AG08395 (cell line): ENCODE results near the gene LMF1.

Experiments
- DNase-seq: peaks from one replicate; pipeline ENCODE4 v3.0.0; 2012; ENCODE audit warnings: mixed read lengths, low spot score

The LMF1 gene

DNA sequence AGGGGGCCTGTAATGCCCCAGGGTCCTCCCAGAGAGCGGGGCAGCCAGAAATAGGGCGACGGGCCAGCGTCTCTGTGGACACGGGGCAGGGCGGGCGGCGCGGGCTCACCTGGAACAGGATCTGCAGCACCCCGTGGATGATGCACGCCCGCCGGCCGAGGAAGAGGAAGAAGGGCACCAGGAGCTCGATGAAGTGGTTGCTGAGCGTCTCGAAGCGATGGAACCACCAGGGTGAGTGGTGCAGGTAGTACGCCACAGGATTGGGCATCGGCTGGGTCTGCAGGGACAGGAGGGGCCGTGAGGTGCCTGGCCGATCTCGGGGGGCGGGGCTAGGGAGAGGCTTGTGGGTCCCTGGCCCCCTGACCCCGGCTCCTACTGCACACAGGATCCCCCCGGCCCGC is 91.3 kb downstream of the LMF1 start:
- DNase-seq, result no peak

DNA sequence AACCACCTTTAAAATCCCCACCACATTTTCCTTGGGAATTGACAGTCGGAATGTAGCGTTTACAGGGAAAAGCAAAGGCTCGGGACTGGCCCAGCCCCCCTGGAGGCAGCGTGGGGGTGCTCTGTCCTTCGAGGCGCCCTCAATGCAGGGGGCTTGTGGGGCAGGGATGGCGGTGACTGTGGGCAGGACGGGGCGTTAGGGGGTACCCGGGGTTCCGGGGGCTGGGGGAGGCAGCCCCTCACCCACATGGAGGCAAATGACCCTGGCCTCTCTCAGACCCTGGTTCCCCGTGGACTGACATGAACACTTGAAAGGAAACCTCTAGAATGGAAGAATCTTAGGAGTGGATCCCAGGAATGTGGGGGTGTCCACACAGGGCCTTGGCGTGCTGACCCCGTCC is 91.9 kb downstream of the LMF1 start:
- DNase-seq, result no peak

DNA sequence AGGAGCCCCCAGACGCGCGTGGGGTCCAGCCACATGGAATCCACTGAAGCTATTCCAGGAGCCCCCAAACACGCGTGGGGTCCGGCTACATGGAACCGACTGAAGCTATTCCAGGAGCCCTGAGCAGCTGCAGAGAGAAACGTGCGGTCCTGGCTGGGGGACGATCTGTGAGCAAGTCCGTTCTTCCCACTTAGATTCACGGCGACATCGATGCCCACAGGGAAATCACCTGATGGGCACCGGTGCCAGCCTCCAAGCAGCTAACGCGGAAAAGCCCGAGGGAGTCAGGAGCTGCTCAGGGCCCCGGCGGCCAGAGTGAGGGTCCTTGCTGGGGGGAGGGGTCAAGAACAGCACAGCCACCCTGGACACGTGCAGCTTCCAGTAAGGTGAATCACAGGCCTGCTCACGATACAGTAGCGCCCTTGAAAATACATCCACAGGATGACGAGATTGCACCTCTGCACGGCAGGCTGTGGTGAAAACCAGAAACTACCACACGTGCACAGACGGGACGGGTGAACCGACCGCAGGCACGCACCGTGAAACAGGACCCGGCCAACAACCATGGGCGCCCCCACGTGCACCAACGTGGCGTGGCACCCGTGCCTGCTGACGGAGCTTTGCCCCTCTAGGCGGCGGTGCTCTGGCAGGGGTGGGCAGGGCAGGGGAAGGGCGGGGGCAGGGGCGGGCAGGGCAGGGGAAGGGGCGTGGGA is 92.6 kb downstream of the LMF1 start:
- DNase-seq, result no peak

DNA sequence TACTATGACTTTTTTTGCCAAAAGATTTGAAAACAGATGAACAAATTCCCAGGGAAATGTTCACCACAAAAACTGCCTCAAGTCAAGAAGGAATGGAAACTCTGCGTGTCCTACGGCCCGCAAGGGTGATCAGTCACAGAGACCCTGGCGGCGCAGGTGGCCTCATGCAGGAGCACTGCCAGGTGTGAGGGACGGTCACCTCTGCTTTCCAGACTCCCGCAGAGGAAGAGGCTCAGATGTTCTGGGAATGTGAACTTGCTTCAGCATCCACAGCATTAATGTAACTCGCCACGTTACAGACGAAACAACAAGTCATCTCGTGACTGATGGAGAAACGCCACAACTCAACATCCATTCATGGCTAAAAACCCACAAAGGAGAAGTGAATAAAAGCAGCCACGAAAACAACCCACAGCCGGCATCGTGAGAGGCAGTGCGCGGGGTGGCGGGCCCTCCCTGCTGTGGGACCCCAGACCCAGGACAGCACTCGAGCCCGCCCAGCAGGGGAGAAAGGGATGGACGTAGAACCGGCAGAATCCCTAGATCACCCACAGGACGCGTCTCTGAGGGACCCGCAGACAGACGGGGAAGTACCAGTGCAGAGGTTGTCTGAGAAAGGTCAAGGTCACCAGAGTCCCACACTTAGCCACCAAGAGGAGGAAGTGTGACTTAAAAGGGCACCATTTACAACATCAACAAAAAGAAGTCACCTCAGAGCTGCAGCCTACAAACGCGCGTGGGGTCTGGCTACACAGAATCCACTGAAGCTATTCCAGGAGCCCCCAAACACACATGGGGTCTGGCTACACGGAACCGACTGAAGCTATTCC is 93.3 kb downstream of the LMF1 start:
- DNase-seq, result no peak

DNA sequence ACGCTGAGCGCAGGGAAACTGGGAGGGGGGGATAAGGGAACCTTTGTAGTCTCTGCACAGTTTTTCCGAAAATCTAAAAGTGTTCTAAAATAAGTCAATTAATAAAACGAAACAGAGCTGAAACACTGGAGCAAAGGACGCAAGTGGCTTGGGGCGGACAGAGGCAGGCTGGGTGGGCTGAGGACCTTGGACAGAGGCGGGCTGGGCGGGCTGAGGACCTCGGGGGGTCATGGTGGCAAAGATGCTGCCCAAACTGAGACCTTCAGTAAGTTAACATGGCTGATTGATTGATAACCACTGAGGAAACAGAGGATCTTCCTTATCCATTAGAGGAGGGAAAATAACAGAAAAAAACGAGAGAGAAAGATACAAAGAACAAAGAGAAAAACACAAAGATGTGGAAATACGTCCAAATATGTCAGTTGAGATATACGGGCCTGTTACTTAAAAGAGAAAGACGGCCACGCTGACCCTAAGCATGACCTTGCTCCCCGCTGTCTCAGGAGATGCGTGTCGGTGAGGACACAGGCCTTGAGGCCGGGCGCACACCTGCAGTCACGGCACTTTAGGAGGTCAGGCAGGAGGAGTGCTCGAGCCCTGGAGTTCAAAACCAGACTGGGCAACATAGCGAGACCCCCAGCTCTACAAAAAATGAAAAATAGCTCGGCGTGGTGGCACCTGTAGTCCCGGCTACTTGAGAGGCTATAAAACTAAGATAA is 94.1 kb downstream of the LMF1 start:
- no peak for DNase-seq

DNA sequence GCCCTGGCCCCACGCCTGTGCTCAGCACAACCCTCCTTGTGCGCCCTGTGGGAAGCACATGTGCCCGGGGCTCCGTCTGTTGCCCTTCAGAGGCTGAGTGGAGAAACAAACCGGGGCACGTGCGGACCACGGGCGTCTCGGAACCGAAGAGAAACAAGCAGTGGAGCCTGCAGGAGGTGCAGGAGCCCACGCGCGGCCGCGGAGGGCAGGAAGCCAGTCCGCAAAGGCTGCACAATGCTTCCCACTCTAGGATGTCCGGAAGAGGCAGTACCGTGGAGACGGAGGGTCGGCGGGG is 94.8 kb downstream of the LMF1 start:
- no peak for DNase-seq

DNA sequence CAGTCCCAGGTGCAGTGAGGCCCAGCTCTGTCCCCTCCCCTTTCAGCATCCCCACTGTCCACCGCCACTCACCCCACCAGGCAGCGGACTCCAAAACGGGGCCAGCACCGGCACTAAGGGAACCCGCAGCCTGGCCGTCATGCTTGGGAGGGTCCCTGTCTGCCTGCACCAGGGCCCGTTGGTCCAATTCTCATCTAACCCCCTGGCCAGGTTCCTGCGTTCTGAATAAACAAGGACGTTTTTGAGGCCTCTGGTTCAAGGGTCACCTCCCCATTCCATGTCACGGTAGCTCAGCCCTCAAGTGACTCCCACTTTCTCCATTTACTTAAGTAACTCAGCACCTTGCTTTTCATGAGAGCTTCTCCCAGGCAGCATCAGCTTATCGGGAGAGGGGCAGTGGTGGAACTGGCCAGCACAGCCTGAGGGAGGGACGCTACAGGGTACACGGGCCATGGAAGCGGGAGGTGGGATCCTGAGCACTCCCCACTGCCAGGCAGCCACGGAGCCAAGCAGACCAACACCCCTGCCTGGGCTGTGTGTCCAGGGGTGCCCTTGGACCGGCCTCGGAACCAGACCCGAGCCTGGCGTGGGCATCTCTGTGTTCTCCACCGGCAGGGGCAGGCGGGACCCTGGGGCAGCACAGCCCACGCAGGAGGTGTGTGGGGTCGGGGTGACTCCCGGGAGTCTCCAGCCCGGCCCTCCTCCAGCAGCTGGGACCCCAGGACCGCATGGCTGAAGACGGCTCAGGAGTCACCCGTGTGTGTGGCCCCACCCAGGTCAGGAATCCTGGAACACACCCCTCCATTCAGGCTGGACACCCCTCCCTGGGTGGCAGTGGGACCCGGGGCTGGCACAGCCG is 95.4 kb downstream of the LMF1 start:
- DNase-seq, result no peak

DNA sequence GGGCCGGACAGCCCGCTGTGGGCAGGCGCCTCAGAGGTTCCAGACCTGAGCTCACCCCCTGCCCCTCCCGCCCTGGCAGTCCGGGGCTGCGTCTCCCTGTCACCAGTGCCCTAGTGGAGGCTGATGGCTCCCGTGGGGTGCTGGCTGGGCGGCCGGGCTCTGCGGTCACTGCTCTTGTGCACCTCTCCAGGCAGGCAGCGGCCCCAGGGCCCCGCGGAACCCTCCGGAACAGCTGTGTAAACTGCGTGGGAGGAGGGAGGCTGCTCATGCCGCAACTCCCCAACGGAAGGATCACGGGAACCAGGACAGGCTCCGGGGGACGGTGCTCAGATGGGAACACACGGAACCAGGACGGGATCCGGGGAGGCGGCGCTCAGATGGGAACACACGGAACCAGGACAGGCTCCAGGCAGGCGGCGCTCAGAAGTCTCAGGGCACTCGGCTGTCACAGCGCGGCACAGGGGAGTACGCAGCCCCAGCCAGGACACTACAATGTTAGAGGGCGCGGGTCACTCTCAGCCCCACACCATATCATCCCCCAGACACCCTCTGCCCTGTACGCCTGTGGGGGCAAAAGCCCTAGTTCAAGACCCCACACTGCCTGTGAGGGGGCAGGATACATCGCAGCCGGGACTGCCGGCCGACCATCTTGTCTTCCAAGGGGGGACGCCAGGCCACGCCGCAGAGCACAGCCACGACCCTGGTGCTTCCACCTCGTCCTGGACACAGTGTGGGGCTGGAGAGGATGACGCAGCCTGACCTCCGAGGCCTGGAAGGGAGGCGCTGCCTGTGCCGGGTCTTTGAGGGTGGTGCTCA is 96.2 kb downstream of the LMF1 start:
- no peak for DNase-seq

DNA sequence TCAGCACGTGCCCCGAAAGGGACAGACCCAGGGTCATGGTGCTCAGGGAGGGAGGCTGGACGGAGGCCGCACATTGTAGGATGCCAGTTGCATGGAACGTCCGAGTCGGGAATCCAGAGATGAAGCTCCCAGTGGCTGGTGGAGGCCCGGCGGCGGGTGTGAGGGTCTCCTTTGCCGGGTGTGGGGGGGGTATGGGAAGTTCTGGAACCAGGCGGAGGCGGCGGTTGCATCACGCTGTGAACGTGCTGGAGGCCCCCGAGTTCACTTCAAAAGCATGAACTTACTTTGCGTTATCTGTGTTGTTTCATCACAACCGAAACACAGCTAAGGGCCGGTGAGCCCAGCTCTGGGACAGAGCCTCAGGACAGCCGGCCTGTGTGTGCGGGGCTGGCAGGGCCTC is 96.9 kb downstream of the LMF1 start:
- no peak for DNase-seq

DNA sequence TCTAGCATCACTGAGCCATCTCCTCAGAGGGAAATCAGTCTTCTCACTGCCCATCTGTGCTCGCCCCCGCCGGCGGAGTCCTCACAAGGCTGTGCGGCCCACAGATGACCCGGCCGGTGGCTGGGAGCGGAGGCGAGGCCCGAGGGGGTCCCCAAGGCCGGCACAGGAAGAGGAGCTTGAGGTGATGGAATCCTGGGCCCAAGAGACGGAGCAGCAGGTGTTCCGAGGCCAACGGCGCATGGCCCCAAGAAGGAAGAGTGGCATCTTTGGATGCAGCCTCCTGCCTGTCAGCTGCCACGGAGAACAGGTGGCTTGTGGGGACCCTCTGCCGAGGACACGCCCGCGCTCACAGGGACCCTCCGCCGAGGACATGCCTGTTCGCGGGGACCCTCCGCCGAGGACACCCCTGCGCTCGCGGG is 97.5 kb downstream of the LMF1 start:
- DNase-seq, result no peak

DNA sequence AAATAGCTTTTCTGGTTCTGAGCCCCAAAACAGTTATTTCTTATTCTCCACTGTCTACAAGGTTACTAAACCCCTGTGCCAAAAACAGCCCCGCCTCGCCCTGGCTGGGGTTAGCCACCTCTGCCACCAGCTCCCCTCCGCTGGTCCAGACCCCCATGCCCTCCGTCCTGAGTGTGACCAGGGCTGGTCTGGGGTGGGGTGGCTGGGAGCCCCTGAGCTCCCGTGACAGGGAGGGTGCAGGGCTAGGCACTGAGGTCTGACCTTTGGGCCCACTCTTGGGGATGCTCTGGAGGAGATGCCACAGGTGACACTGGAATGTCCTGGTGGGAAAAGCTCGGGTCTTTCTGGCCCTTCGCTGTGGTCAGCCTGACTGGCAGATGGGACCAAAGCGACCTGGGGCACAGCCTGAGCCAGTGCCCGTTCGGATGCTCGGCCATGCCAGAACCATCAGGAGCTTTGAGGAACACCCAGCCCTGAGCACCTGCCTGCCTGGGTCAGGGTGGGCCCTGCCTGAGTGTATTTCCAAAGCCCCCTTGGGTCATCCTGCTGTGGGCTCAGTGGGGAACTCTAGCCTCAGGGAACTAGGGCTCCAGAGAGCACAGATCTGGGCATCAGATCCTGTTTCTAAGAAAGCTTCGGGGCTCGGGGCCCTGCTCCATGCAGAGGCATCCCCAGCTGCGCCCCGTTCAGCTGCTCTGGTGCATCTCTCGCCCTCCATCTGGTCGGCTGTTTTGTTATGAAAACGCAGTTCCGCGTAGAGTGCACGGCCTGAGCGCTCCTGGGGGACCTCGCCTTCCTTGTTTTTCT is 98.1 kb downstream of the LMF1 start:
- DNase-seq, result no peak

DNA sequence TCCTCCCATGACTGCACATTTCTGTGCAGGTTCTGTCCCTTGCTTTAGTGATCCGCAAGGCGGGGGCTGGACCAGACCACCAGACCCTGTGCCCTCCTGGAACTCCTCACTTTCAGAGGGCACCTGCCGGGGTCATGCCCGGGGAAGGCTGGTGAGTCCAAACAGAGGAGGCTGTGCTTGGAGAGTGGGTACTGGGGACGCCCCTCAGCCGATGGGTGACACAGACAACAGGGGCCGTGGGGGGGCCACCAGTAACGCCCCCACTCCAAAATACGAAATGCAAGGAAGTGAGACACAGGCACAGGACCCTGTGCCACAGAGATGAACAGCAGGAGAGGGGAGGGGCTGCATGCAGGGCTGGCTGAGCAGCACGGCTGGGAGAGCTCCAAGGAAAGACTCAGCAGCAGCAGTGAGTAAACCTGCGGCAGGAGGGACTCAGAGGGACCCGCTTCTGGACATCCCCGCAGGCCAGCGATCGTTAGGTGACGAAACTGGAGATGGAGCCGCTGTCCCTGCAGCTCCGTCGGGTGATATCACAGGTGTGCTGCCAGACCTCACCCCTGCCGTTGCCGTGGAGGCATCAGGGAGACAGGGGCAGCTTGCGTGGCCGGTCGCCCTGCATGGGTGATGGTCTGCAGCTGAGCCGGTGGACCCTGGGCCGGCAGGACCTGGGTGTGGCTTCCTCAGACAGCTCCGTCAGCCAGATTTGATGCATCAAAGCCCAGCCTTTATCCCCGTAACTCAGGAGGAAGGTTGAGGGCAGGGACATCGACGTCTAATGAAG is 99.0 kb downstream of the LMF1 start:
- DNase-seq, result no peak

DNA sequence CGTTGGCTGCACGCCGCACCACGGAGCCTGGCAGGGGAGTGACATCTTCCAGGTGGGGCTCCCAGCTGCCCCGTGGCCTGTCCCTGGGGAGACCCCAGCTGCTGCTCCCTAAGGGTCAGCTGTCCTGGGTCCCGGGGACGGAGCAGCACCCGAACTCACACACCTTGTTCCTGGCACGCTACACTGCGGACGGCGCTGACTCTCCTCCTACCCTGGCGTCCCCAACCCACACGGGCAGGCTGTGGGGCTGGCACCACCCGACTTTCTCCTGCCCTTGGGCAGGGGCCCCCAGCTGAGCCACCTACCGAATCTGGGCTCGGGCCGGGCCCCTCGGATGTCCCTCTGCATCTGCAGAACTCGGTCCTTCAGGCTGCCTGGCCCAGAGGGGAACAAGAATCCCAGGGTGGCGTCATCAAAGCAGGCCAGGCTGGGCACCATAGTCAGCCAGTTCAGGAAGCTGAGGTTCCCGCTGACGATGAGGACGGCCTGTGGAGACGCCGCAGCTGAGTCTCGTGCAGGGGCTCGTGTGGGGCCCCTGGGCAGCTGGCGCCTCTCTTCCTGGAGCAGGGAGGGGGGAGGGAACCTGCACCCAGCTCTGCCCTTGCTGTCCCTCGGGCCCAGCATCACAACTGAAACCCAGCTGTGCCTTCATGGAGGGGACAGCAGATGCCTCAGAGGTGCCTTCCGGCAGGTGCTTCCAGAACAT is 99.8 kb downstream of the LMF1 start:
- no peak for DNase-seq

DNA sequence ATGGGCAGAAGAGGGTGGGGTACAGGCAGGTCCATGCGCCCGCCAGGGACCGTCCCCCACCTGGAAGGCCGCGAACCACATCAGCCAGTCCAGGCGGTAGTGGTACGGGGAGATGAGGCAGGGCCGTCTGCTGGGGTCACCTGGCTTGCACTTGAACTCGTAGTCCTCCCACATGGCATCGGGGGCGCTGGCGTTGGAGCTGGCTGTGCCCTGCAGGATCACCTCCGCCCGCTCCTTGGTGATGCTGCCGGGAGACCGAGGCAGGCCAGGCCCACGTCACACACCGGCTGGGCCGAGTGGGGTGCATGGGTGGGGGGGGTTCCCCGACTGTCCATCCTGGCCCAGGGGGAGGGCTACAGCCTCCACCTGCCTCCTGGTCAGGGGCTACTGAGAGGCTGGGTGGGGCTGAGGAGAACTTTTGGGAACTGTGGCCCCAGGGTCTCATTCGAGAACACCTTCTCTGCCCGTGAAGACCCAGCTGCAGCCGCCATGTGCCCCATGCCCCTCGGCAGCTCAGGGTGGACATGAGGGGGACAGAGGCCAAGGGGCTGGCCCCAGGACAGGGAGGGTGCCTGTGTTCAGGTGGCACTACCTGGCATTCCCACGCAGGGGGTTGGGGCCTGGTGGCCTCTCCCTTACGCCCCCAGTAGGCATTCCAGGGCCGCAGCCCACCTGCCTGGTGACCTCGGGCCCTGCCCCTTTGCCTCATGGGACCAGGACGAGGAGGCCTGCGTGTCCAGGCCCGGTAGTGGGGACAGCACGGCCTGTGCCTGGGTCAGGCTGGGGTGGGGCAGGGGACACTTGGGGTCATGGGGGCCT is 100.8 kb downstream of the LMF1 start:
- no peak for DNase-seq

DNA sequence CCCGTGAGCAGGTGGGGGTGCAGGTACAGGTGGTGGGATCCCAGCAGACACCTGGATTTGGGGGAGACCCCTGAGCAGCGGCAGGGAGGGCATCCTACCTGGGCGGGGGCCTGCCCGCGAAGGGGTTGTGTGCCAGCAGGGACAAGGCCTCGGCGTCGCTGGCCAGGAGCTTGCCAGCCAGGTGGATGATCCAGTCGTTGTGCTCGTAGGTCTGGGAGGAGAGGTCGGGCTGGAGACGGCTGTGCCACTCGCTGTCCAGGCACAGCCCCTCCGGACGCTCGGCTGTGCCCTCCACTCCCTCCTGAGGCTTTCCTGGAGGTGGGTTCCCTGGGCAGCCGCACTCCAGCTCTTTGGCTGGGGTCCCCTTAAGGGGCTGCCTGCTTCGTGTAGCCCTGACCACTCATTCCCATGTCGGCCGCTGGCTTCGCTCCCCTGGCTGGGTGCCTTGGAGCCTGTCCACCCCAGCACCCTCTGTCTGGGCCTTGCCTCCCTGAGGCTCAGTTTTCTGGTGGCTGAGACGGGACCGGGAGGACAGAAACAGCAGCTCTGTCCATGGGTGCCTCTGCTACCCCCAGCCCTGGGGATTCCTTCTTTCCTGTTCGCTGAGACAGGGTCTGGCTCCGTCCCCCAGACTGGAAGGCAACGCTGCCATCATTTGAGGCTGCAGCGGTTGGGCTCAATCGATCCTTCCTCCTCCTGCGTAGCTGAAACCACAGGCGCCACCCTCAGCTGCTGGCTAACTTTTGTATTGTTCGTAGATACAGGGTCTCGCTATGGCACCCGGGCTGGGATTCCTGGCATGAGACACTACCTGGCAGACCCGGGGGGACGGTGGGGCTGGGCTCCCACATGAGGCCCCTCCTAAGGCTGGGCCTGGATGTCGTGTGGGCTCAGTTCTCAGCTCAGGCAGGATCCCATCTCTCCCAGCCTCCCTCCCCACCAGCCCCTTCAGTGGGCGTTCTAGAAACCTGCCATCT is 101.7 kb downstream of the LMF1 start:
- no peak for DNase-seq

DNA sequence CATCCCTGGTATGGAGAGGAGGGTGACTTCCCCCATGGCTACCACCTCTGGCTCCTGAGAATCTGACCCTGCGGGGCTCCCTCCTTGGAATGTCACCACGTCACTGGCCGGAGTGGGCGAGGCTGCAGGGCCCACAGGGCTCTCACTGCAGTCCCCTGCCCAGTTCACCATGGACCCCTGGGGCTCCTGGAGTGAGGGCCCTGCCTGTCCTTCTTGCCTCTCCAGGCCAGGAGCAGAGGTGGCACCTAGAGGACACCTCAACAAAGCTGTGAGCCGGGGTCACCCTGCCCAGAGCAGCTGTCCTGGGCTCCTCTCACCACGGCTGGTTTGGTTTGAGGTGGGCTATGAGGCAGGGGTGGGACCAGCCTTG is 102.4 kb downstream of the LMF1 start:
- DNase-seq, result no peak
